SK-N-SH (cell line): Measurements from ENCODE around the gene DNAJB1. TPM values are rescaled to one million over a fixed set of nuclear protein-coding genes. Genes with fewer than 3 reads are reported as not detected.
A peak's percentile ranks its signal among the peaks of the same experiment; 100 is the strongest.

ENCODE experiments used
- CTCF ChIA-PET: fragments of 300-600, 350-600 bp; formaldehyde crosslinking; extraction: SDS; loops from one replicate; lab custom pipeline; 2021; lab: Yijun Ruan, JAX
- POLR2A ChIA-PET: fragments of 350-600 bp; sonication (Branson Sonifier 250); formaldehyde crosslinking; extraction: SDS; loops from one replicate; lab custom pipeline; 2020; ENCODE audit warnings: antibody characterized with exemption, inconsistent platforms; lab: Yijun Ruan, JAX
- DNase-seq: peaks from one replicate; pipeline ENCODE4 v3.0.0; 2012
- H2AFZ ChIP-seq: fragments of 200-600 bp; sonication (generic); 2 replicates; pipeline ENCODE4 v1.8.1; 2016; ENCODE audit warnings: antibody characterized with exemption, mild to moderate bottlenecking, low read depth
- H3F3A ChIP-seq: fragments of 200-600 bp; sonication (generic); replicated peaks from 2 replicates; pipeline ENCODE3; 2016; ENCODE audit warnings: antibody characterized with exemption, mild to moderate bottlenecking; ENCODE audit not compliant: insufficient read depth
- H3K27ac ChIP-seq, 2 experiments: fragments of 200-500 bp in 1 of 2; fragments of 200-600 bp in 1 of 2; sonication (Bioruptor generic) in 1 of 2; sonication (generic), shearing (Covaris generic) in 1 of 2; 2 replicates each; pipeline versions ENCODE4 v1.5.1 to v1.6.1; 2014 to 2016; ENCODE audit warnings: low read depth in 2 of 2, inconsistent platforms in 1 of 2, low read length in 1 of 2, mild to moderate bottlenecking in 1 of 2, mixed read lengths in 1 of 2
- H3K27me3 ChIP-seq: fragments of 200-600 bp; sonication (generic), shearing (Covaris generic); 2 replicates; pipeline ENCODE4 v1.6.1; 2016; ENCODE audit warnings: mixed run types; ENCODE audit not compliant: insufficient read depth
- H3K36me3 ChIP-seq, 2 experiments: fragments of 200-500 bp in 1 of 2; fragments of 200-600 bp in 1 of 2; sonication (Bioruptor generic) in 1 of 2; sonication (generic) in 1 of 2; replicated peaks in 1 of 2; 2 replicates each; pipeline versions ENCODE3 to v1.5.1; 2014 to 2016; ENCODE audit warnings: low read length in 1 of 2, mild to moderate bottlenecking in 1 of 2; ENCODE audit not compliant: insufficient read depth in 2 of 2, control insufficient read depth in 1 of 2
- H3K4me1 ChIP-seq, 2 experiments: fragments of 200-500 bp in 1 of 2; fragments of 200-600 bp in 1 of 2; sonication (Bioruptor generic) in 1 of 2; sonication (generic), shearing (Covaris generic) in 1 of 2; 2 replicates each; pipeline versions ENCODE4 v1.5.1 to v1.6.1; 2014 to 2016; ENCODE audit warnings: low read depth in 1 of 2, low read length in 1 of 2, mixed run types in 1 of 2; ENCODE audit not compliant: insufficient read depth in 2 of 2, control insufficient read depth in 1 of 2
- H3K4me2 ChIP-seq: fragments of 200-600 bp; sonication (generic), shearing (Covaris generic); 2 replicates; pipeline ENCODE4 v1.6.1; 2017; ENCODE audit warnings: mixed run types
- H3K4me3 ChIP-seq, 2 experiments: fragments of 200-500 bp in 1 of 2; fragments of 200-600 bp in 1 of 2; sonication (Bioruptor generic) in 1 of 2; sonication (generic), shearing (Covaris generic) in 1 of 2; 2 replicates each; pipeline versions ENCODE4 v1.5.1 to v1.8.1; 2014 to 2016; ENCODE audit warnings: low read depth in 2 of 2, inconsistent platforms in 1 of 2, low read length in 1 of 2, mild to moderate bottlenecking in 1 of 2, mixed read lengths in 1 of 2, moderate library complexity in 1 of 2
- H3K79me2 ChIP-seq: fragments of 200-600 bp; sonication (generic); 2 replicates; pipeline ENCODE4 v1.8.1; 2017; ENCODE audit warnings: mild to moderate bottlenecking; ENCODE audit not compliant: insufficient read depth
- H3K9ac ChIP-seq: fragments of 200-600 bp; sonication (generic); 2 replicates; pipeline ENCODE4 v1.6.1; 2017; ENCODE audit warnings: mixed run types
- H3K9me2 ChIP-seq: fragments of 200-600 bp; sonication (generic); 2 replicates; pipeline ENCODE4 v1.6.1; 2017; ENCODE audit warnings: mixed run types
- H3K9me3 ChIP-seq: fragments of 200-600 bp; sonication (generic); 2 replicates; pipeline ENCODE4 v1.6.1; 2017; ENCODE audit warnings: mixed run types, mild to moderate bottlenecking, moderate library complexity
- H4K20me1 ChIP-seq: fragments of 200-600 bp; sonication (generic); 2 replicates; pipeline ENCODE4 v1.6.1; 2017; ENCODE audit warnings: mild to moderate bottlenecking, mixed run types; ENCODE audit not compliant: insufficient read depth
- CHD2 ChIP-seq: fragments of 150-350 bp; IDR thresholded peaks from 2 replicates; pipeline ENCODE4 v1.6.1; 2018; ENCODE audit warnings: low read length; ENCODE audit not compliant: partially characterized antibody
- EP300 ChIP-seq, 2 experiments: IDR thresholded peaks; 2 replicates each; pipeline versions ENCODE4 v1.4.0 to v1.6.1; 2012; ENCODE audit warnings: borderline replicate concordance in 1 of 2, low read depth in 1 of 2, low read length in 1 of 2
- GATA2 ChIP-seq: sonication (generic); formaldehyde crosslinking; IDR thresholded peaks from 2 replicates; pipeline ENCODE4 v1.5.0; 2020; ENCODE audit warnings: mild to moderate bottlenecking, missing genetic modification reagents
- JUND ChIP-seq: IDR thresholded peaks from 2 replicates; pipeline ENCODE4 v1.4.0; 2012
- MXI1 ChIP-seq: IDR thresholded peaks from 2 replicates; pipeline ENCODE4 v1.6.1; 2012; ENCODE audit warnings: mild to moderate bottlenecking, low read depth, low read length, improper control_type of control experiment
- NFIC ChIP-seq: IDR thresholded peaks from 2 replicates; pipeline ENCODE4 v1.4.0; 2012; ENCODE audit warnings: borderline replicate concordance
- RAD21 ChIP-seq: IDR thresholded peaks from 2 replicates; pipeline ENCODE4 v1.6.1; 2012; ENCODE audit warnings: mild to moderate bottlenecking, low read length
- RFX5 ChIP-seq: IDR thresholded peaks from 2 replicates; pipeline ENCODE4 v1.6.1; 2012; ENCODE audit warnings: mild to moderate bottlenecking, improper control_type of control experiment, low read length
- SIN3A ChIP-seq: IDR thresholded peaks from 2 replicates; pipeline ENCODE4 v1.6.1; 2012; ENCODE audit warnings: low read depth, mild to moderate bottlenecking, low read length, moderate library complexity, borderline replicate concordance
- SMC3 ChIP-seq: IDR thresholded peaks from 2 replicates; pipeline ENCODE4 v1.6.1; 2012; ENCODE audit warnings: low read depth, low read length, improper control_type of control experiment
- TAF1 ChIP-seq: IDR thresholded peaks from 2 replicates; pipeline ENCODE4 v1.6.1; 2012; ENCODE audit warnings: low read depth, mild to moderate bottlenecking, low read length, moderate library complexity, borderline replicate concordance
- USF2 ChIP-seq: fragments of 150-350 bp; IDR thresholded peaks from 2 replicates; pipeline ENCODE4 v1.6.1; 2017; ENCODE audit warnings: antibody characterized with exemption, low read length, low read depth, borderline replicate concordance
- WGBS: methylation state at CpG from one replicate; pipeline ENCODE4 v1.1.6; 2017; ENCODE audit warnings: low lambda C conversion rate; 5-methylcytosine and 5-hydroxymethylcytosine counted together
- polyA plus RNA-seq, 3 experiments: library from polyadenylated mRNA; depleted of rRNA; stranded (reverse); fragments of >200 nt; gene quantifications; 2 replicates each; pipeline ENCODE4 v1.2.3, GENCODE V29; 2012
- TF ChIP-seq, protein P1 (sequence below): IDR thresholded peaks from 2 replicates; pipeline ENCODE4 v1.6.1; 2012; ENCODE audit warnings: mild to moderate bottlenecking, low read depth, low read length, moderate library complexity
- TF ChIP-seq, protein P2 (sequence below): IDR thresholded peaks from 2 replicates; pipeline ENCODE4 v1.4.0; 2012; ENCODE audit warnings: low read depth
- TF ChIP-seq, protein P3 (sequence below): fragments of 150-350 bp; IDR thresholded peaks from 2 replicates; pipeline ENCODE4 v1.6.1; 2016; ENCODE audit warnings: mild to moderate bottlenecking, low read depth, low read length
- TF ChIP-seq, protein P4 (sequence below): IDR thresholded peaks from 2 replicates; pipeline ENCODE4 v1.4.0; 2012; ENCODE audit warnings: low read depth, borderline replicate concordance

DNAJB1 gene
- polyA plus RNA-seq, 1 of the 3 experiments (the other 2 are of a cell fraction): 103 TPM

GRCh38 chr19:14472202-14472938, 45.8 kb downstream of the DNAJB1 start (continued):
- TF ChIP-seq, protein P1, sequence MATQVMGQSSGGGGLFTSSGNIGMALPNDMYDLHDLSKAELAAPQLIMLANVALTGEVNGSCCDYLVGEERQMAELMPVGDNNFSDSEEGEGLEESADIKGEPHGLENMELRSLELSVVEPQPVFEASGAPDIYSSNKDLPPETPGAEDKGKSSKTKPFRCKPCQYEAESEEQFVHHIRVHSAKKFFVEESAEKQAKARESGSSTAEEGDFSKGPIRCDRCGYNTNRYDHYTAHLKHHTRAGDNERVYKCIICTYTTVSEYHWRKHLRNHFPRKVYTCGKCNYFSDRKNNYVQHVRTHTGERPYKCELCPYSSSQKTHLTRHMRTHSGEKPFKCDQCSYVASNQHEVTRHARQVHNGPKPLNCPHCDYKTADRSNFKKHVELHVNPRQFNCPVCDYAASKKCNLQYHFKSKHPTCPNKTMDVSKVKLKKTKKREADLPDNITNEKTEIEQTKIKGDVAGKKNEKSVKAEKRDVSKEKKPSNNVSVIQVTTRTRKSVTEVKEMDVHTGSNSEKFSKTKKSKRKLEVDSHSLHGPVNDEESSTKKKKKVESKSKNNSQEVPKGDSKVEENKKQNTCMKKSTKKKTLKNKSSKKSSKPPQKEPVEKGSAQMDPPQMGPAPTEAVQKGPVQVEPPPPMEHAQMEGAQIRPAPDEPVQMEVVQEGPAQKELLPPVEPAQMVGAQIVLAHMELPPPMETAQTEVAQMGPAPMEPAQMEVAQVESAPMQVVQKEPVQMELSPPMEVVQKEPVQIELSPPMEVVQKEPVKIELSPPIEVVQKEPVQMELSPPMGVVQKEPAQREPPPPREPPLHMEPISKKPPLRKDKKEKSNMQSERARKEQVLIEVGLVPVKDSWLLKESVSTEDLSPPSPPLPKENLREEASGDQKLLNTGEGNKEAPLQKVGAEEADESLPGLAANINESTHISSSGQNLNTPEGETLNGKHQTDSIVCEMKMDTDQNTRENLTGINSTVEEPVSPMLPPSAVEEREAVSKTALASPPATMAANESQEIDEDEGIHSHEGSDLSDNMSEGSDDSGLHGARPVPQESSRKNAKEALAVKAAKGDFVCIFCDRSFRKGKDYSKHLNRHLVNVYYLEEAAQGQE: no peak
- TF ChIP-seq RFX5: no peak
- TF ChIP-seq, protein P2, sequence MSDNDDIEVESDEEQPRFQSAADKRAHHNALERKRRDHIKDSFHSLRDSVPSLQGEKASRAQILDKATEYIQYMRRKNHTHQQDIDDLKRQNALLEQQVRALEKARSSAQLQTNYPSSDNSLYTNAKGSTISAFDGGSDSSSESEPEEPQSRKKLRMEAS: peak; percentile 78
- peak; percentile 49 for TF ChIP-seq RAD21
- TF ChIP-seq CHD2: no peak
- TF ChIP-seq MXI1: no peak
- no peak; the same call in 1 of the 2 replicates for TF ChIP-seq SIN3A
- no peak for TF ChIP-seq GATA2
- no peak for TF ChIP-seq EP300 (IDR thresholded peaks at IDR 0.05; ENCODE audit: borderline replicate concordance in 1 of 2, low read depth in 1 of 2, low read length in 1 of 2)

DNA sequence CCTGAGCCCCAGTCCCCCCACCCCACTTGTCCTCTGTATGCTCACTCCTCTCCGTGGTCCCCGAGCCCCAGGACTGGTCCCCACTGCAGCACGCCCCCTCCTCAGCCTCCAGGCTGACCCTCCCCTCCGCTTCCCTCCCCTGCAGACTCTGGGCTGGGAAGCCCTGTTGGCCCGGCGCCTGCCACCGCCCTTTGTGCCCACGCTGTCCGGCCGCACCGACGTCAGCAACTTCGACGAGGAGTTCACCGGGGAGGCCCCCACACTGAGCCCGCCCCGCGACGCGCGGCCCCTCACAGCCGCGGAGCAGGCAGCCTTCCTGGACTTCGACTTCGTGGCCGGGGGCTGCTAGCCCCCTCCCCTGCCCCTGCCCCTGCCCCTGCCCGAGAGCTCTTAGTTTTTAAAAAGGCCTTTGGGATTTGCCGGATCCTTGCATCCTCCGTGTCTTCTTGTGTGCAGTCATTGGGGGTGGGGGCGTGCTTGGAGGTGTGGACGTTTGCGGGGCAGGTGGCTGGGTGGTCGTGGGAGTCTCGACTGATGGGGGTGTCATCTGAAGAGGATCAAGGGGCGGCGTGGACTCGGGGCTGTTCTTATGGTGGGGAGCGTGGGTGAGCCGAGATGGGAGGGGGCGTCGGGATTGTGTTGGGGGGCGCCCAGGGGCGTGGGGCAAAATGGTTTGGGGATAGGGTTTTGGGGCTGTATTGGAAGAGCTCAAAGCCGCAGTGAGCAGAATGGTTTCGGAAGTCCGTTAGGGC, 46.6 kb downstream of the DNAJB1 start:
- 0 out of 2 replicates have a peak overlapping the region, but pooled peaks have one; percentile 44 for H3K4me2 ChIP-seq
- CTCF ChIA-PET: interaction anchor here (0.5 to 2.0 kb wide), 25 partner anchors 8 to 428 kb away, joined by 3 to 18 read pairs (median 4); partner anchors contain the start of genes ASF1B and GIPC1

More for the DNA sequence above, 46.6 kb downstream of the DNAJB1 start:
- H3K9me2 ChIP-seq: no peaks in the 10 kb centered on the region
- H3K9me3 ChIP-seq: no peaks in the 10 kb centered on the region
- H3K27me3 ChIP-seq: no peaks in the 10 kb centered on the region
- peaks cover 6 to 20% of the 10 kb centered on the region in 2 experiments for H3K36me3 ChIP-seq
- peaks cover 11% of the 10 kb centered on the region for H3F3A ChIP-seq
- 80% methylated on average over 44 of the region's 46 CpGs for WGBS
- H3K4me3 ChIP-seq: no peak overlapping the region; a peak in 1 of 4 replicates
- no peaks in the 10 kb centered on the region for H4K20me1 ChIP-seq
- peaks cover 14 to 23% of the 10 kb centered on the region in 2 experiments; a peak in 3 of 4 replicates for H3K4me1 ChIP-seq
- POLR2A ChIA-PET: interaction anchor here (0.8 to 1.1 kb wide), 2 partner anchors 24 to 330 kb away, joined by 3 to 5 read pairs; partner anchors contain the start of gene GIPC1
- TF ChIP-seq TAF1 (no peak), USF2 (no peak), SMC3 (no peak), NFIC (no peak), JUND (no peak), SIN3A (no peak)
- TF ChIP-seq, protein P3, sequence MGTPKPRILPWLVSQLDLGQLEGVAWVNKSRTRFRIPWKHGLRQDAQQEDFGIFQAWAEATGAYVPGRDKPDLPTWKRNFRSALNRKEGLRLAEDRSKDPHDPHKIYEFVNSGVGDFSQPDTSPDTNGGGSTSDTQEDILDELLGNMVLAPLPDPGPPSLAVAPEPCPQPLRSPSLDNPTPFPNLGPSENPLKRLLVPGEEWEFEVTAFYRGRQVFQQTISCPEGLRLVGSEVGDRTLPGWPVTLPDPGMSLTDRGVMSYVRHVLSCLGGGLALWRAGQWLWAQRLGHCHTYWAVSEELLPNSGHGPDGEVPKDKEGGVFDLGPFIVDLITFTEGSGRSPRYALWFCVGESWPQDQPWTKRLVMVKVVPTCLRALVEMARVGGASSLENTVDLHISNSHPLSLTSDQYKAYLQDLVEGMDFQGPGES: no peak
- TF ChIP-seq, protein P4, sequence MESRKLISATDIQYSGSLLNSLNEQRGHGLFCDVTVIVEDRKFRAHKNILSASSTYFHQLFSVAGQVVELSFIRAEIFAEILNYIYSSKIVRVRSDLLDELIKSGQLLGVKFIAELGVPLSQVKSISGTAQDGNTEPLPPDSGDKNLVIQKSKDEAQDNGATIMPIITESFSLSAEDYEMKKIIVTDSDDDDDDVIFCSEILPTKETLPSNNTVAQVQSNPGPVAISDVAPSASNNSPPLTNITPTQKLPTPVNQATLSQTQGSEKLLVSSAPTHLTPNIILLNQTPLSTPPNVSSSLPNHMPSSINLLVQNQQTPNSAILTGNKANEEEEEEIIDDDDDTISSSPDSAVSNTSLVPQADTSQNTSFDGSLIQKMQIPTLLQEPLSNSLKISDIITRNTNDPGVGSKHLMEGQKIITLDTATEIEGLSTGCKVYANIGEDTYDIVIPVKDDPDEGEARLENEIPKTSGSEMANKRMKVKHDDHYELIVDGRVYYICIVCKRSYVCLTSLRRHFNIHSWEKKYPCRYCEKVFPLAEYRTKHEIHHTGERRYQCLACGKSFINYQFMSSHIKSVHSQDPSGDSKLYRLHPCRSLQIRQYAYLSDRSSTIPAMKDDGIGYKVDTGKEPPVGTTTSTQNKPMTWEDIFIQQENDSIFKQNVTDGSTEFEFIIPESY: no peak
- H3K79me2 ChIP-seq: no peaks in the 10 kb centered on the region
- no peak overlapping the region for H2AFZ ChIP-seq
- no peak overlapping the region for H3K27ac ChIP-seq
- H3K9ac ChIP-seq: no peak overlapping the region
- peak; percentile 37 for DNase-seq
